Right cardiac atrium (tissue), 5 donors: ENCODE data around the gene CDK5R1. TPM values are rescaled to one million over a fixed set of nuclear protein-coding genes. Genes with fewer than 3 reads are reported as not detected.

Experiments used
- ATAC-seq, 2 donors: fragments of 200-7000 bp; cut with Tn5 transposase; one replicate each; pipeline versions ENCODE4 v1.8.0 to v1.9.1; 2020; ENCODE audit warnings: moderate library complexity in 2 of 2, mild to moderate bottlenecking in 1 of 2
- DNase-seq, 3 donors: peaks; one replicate each; pipeline ENCODE4 v3.0.0-alpha.2; 2020
- H3K27ac ChIP-seq: one replicate; pipeline ENCODE4 v1.5.1; 2013; ENCODE audit warnings: mild to moderate bottlenecking, low read length, control low read depth, moderate library complexity
- H3K27me3 ChIP-seq: one replicate; pipeline ENCODE4 v1.6.1; 2013; ENCODE audit not compliant: control insufficient read depth, insufficient read depth
- H3K4me1 ChIP-seq: one replicate; pipeline ENCODE4 v1.6.1; 2013; ENCODE audit warnings: low read length; ENCODE audit not compliant: control insufficient read depth, insufficient read depth
- H3K4me3 ChIP-seq: one replicate; pipeline ENCODE4 v1.5.1; 2013; ENCODE audit warnings: low read length, control low read depth
- H3K9me3 ChIP-seq: one replicate; pipeline ENCODE4 v1.6.1; 2013; ENCODE audit warnings: low read length; ENCODE audit not compliant: control insufficient read depth
- WGBS: extraction: QIAGEN DNeasy Blood & Tissue Kit; methylation state at CpG from one replicate; pipeline ENCODE4 v1.1.7; 2013; 5-methylcytosine and 5-hydroxymethylcytosine counted together
- intact Hi-C, 4 donors: fragments of 100-400 bp; cut with DNase I; formaldehyde crosslinking; loops; one replicate each; pipeline versions ENCODE4 v1.11.0 to v1.14.0; 2022 to 2023
- long read RNA-seq, 4 donors: library from polyadenylated mRNA; unstranded; transcript quantifications; one replicate each; pipeline ENCODE4 v2.0.0, GENCODE V29; 2020 to 2021
- polyA plus RNA-seq: library from polyadenylated mRNA; stranded (reverse); fragments of 200-250 nt; gene quantifications from one replicate; pipeline ENCODE4 v1.2.3, GENCODE V29; 2013
- total RNA-seq, 4 donors: library from RNA; stranded (reverse); fragmentation: NEBNext Ultra II Directional; extraction: Animal tissue kit (Norgen Biotek cat#: 25700); gene quantifications; one replicate each; pipeline ENCODE4 v1.2.1, GENCODE V29; 2021
- donor health status: healthy with polysubstance abuse.
- donor health status: DM: no; HTN: yes; CAD: no.
- donor health status: DM: no; HTN: no; CAD: no.
- donor health status: DM: no; HTN: yes; CAD: no; lungs with severe emphysema.
- donor health status: DM: yes; HTN: yes; CAD: no.

The CDK5R1 gene
- total RNA-seq: 1 to 10 TPM; 1.3 to 2.6 (median 1.7) TPM
- polyA plus RNA-seq: 0.95 TPM
- long read RNA-seq, donor 1: 0 reads
- long read RNA-seq, donor 2: 0 reads
- long read RNA-seq, donor 3, partial matches to known transcripts: 0 of 1 reads
- long read RNA-seq, donor 3, other reads (novel, unspliced or antisense): 1 of 1 reads
- long read RNA-seq, donor 4, full-length matches to known transcripts: 2 of 3 reads
- long read RNA-seq, donor 4, partial matches to known transcripts: 0 of 3 reads
- long read RNA-seq, donor 4, other reads (novel, unspliced or antisense): 1 of 3 reads

GRCh38 chr17:32486701-32487472 is at the start of gene CDK5R1:
CDK5R1 (plus strand) TSS chr17:32486993; CDS start chr17:32487621, 628 bp downstream.
- under 1% methylated on average over 135 of the region's 135 CpGs for WGBS
- Histone ChIP-seq H3K4me1 (peaks cover 6% of the 10 kb centered on the region), H3K4me3 (peak within 1 kb of the TSS; percentile 96), H3K9me3 (no peaks in the 10 kb centered on the region), H3K27me3 (no peaks in the 10 kb centered on the region), H3K27ac (peak within 1 kb of the TSS; percentile 74)
- intact Hi-C loops: loop anchor here in 2 of 4 donors (10.0 kb wide), 2 partner anchors 168 to 268 kb away; no protein-coding TSS in a partner anchor
- peak; percentile 16 to 21 for ATAC-seq
- DNase-seq: peak; percentile 71 to 89 (median 87)

- no peak for ATAC-seq
- Histone ChIP-seq H3K4me1 (no peaks in the 10 kb centered on the region), H3K9me3 (no peaks in the 10 kb centered on the region), H3K27me3 (no peaks in the 10 kb centered on the region), H3K27ac (no peak overlapping the region), H3K4me3 (no peak overlapping the region)
- intact Hi-C loops: no loop called here
- DNase-seq: no peak
- WGBS: 60% methylated on average over 5 of the region's 5 CpGs
Measured at GRCh38 chr17:32440722-32441121, 46.1 kb upstream of the CDK5R1 start.

GRCh38 chr17:32441886-32442285 is 44.9 kb upstream of the CDK5R1 start:
- WGBS: 61% methylated on average over 2 of the region's 2 CpGs
- Histone ChIP-seq H3K4me3 (no peak overlapping the region), H3K9me3 (no peaks in the 10 kb centered on the region), H3K4me1 (no peaks in the 10 kb centered on the region), H3K27me3 (no peaks in the 10 kb centered on the region), H3K27ac (no peak overlapping the region)
- DNase-seq (no peak), ATAC-seq (no peak)
- intact Hi-C loops: no loop called here

GRCh38 chr17:32443827-32444300 is 42.9 kb upstream of the CDK5R1 start:
- no peak overlapping the region for H3K27ac ChIP-seq
- H3K4me3 ChIP-seq: peak overlapping the region; percentile 98
- H3K4me1 ChIP-seq: no peaks in the 10 kb centered on the region
- WGBS: 12% methylated on average over 29 of the region's 29 CpGs
- H3K27me3 ChIP-seq: no peaks in the 10 kb centered on the region
- DNase-seq: no peak
- peak in 1 of 2 donors; percentile 5 for ATAC-seq
- intact Hi-C loops: no loop called here
- no peaks in the 10 kb centered on the region for H3K9me3 ChIP-seq

GRCh38 chr17:32444301-32445073 is 42.3 kb upstream of the CDK5R1 start, which contains the start of gene PSMD11:
PSMD11 (plus strand) TSS chr17:32444510; CDS start chr17:32444524, 14 bp downstream.
- H3K4me1 ChIP-seq: no peaks in the 10 kb centered on the region
- ATAC-seq: peak; percentile 98
- no peaks in the 10 kb centered on the region for H3K9me3 ChIP-seq
- H3K4me3 ChIP-seq: peak within 1 kb of the TSS; percentile 98
- DNase-seq: peak; percentile 99 to 100 (median 99)
- intact Hi-C loops: no loop called here
- H3K27me3 ChIP-seq: no peaks in the 10 kb centered on the region
- WGBS: under 1% methylated on average over 74 of the region's 74 CpGs
- H3K27ac ChIP-seq: peak within 1 kb of the TSS; percentile 54

GRCh38 chr17:32445074-32445415 is 41.7 kb upstream of the CDK5R1 start:
- WGBS: under 1% methylated on average over 14 of the region's 14 CpGs
- intact Hi-C loops: no loop called here
- Histone ChIP-seq H3K4me1 (no peaks in the 10 kb centered on the region), H3K27me3 (no peaks in the 10 kb centered on the region), H3K9me3 (no peaks in the 10 kb centered on the region), H3K4me3 (peak overlapping the region; percentile 98), H3K27ac (peak overlapping the region; percentile 54)
- ATAC-seq (peak; percentile 38 to 67), DNase-seq (peak in 1 of 3 donors; percentile 29)

- intact Hi-C loops: no loop called here
- Histone ChIP-seq H3K4me3 (peak overlapping the region; percentile 98), H3K27ac (peak overlapping the region; percentile 54), H3K27me3 (no peaks in the 10 kb centered on the region), H3K4me1 (no peaks in the 10 kb centered on the region), H3K9me3 (no peaks in the 10 kb centered on the region)
- ATAC-seq (no peak), DNase-seq (no peak)
- WGBS: 12% methylated on average over 6 of the region's 6 CpGs
Measured at GRCh38 chr17:32445497-32445896, 41.3 kb upstream of the CDK5R1 start.

- no peaks in the 10 kb centered on the region for H3K4me1 ChIP-seq
- no peaks in the 10 kb centered on the region for H3K9me3 ChIP-seq
- H3K27me3 ChIP-seq: no peaks in the 10 kb centered on the region
Measured at GRCh38 chr17:32445971-32446370, 40.8 kb upstream of the CDK5R1 start.

GRCh38 chr17:32446949-32447348 is 39.8 kb upstream of the CDK5R1 start:
- Histone ChIP-seq H3K4me1 (no peaks in the 10 kb centered on the region), H3K9me3 (no peaks in the 10 kb centered on the region), H3K4me3 (no peak overlapping the region), H3K27me3 (no peaks in the 10 kb centered on the region), H3K27ac (no peak overlapping the region)
- intact Hi-C loops: no loop called here
- WGBS: 73% methylated on average over 2 of the region's 2 CpGs
- DNase-seq (no peak), ATAC-seq (no peak)

More at GRCh38 chr17:32445971-32446370, 40.8 kb upstream of the CDK5R1 start:
- no peak overlapping the region for H3K27ac ChIP-seq
- intact Hi-C loops: no loop called here
- DNase-seq (no peak), ATAC-seq (no peak)
- 50% methylated on average over 2 of the region's 2 CpGs for WGBS
- peak overlapping the region; percentile 98 for H3K4me3 ChIP-seq

GRCh38 chr17:32449963-32450362 is 36.8 kb upstream of the CDK5R1 start:
- no peaks in the 10 kb centered on the region for H3K9me3 ChIP-seq
- H3K4me3 ChIP-seq: no peak overlapping the region
- H3K4me1 ChIP-seq: no peaks in the 10 kb centered on the region
- H3K27ac ChIP-seq: no peak overlapping the region
- ATAC-seq: no peak
- no peak for DNase-seq
- intact Hi-C loops: no loop called here
- H3K27me3 ChIP-seq: no peaks in the 10 kb centered on the region
- 97% methylated on average over 5 of the region's 5 CpGs for WGBS
